K562 (cell line): Measurements from ENCODE around the gene PHC1. TPM values are rescaled to one million over a fixed set of nuclear protein-coding genes. Genes with fewer than 3 reads are reported as not detected.

Experiments used
- ATAC-seq: fragments of 200-7000 bp; cut with Tn5 transposase; 3 replicates; pipeline ENCODE4 v1.9.1; 2020; ENCODE audit warnings: moderate library complexity
- BruUV-seq: library from RNA; stranded (reverse); fragments of 400-500 nt; replicated peaks from 2 replicates; lab custom pipeline; 2021; lab: Mats Ljungman, UMichigan
- CTCF ChIA-PET: fragments of 300-600 bp; formaldehyde crosslinking; extraction: SDS; loops from one replicate; lab custom pipeline; 2021; ENCODE audit warnings: low intra/inter-chr PET ratio; lab: Yijun Ruan, JAX
- POLR2A ChIA-PET: fragments of 300-600, 350-650 bp; sonication (Branson Sonifier 250); formaldehyde crosslinking; extraction: SDS; loops from one replicate; lab custom pipeline; 2021; ENCODE audit warnings: antibody characterized with exemption, inconsistent platforms; lab: Yijun Ruan, JAX
- DNase-seq, 4 experiments: peaks; one replicate each; pipeline versions ENCODE4 v3.0.0 to v3.0.0-alpha.2; 2011 to 2018; ENCODE audit warnings: low spot score in 3 of 4, mixed read lengths in 3 of 4; ENCODE audit errors: extremely low read depth in 1 of 4
- FAIRE-seq: peaks from 2 replicates; lab custom pipeline; 2011; peaks lifted over from hg19 to GRCh38; lab: Jason Lieb, UNC
- H2AFZ ChIP-seq: 2 replicates; pipeline ENCODE4 v1.6.0; 2011; ENCODE audit warnings: low read depth, low read length, control low read depth, inconsistent platforms
- H3K27ac ChIP-seq: fragments of 200-600 bp; 3 replicates; pipeline ENCODE4 v1.8.0; 2011; ENCODE audit warnings: low read depth, mild to moderate bottlenecking, control low read depth, inconsistent platforms, low read length, moderate library complexity, mixed read lengths; ENCODE audit errors: extremely low read depth
- H3K27me3 ChIP-seq, 2 experiments: fragments of 300-600 bp in 1 of 2; 2 replicates in 1 of 2; 3 replicates in 1 of 2; pipeline versions ENCODE4 v1.6.0 to v1.8.0; 2011; ENCODE audit warnings: inconsistent platforms in 2 of 2, low read length in 2 of 2, mild to moderate bottlenecking in 1 of 2, mixed read lengths in 1 of 2, moderate library complexity in 1 of 2; ENCODE audit not compliant: control insufficient read depth in 2 of 2, insufficient read depth in 2 of 2
- H3K36me3 ChIP-seq: fragments of 300-600 bp; 3 replicates; pipeline ENCODE4 v1.8.0; 2011; ENCODE audit warnings: mild to moderate bottlenecking, low read length, inconsistent platforms; ENCODE audit not compliant: control insufficient read depth, insufficient read depth
- H3K4me1 ChIP-seq, 2 experiments: fragments of 200-600 bp in 1 of 2; replicated peaks in 1 of 2; 2 replicates in 1 of 2; 3 replicates in 1 of 2; pipeline versions ENCODE4 v1.5.1 to v1.8.0; 2011; ENCODE audit warnings: inconsistent platforms in 2 of 2, low read length in 2 of 2, mild to moderate bottlenecking in 1 of 2, mixed read lengths in 1 of 2, moderate library complexity in 1 of 2; ENCODE audit not compliant: control insufficient read depth in 2 of 2, insufficient read depth in 2 of 2
- H3K4me2 ChIP-seq: 2 replicates; pipeline ENCODE4 v1.6.1; 2011; ENCODE audit warnings: low read length, control low read depth, inconsistent platforms, mixed read lengths; ENCODE audit not compliant: insufficient read depth
- H3K4me3 ChIP-seq: fragments of 200-600 bp; sonication (generic), shearing (Covaris generic); 2 replicates; pipeline ENCODE4 v1.5.1; 2016; ENCODE audit warnings: control low read depth, inconsistent platforms
- H3K79me2 ChIP-seq: fragments of 200-600 bp; 3 replicates; pipeline ENCODE4 v1.8.0; 2011; ENCODE audit warnings: low read length, inconsistent platforms; ENCODE audit not compliant: control insufficient read depth, insufficient read depth
- H3K9ac ChIP-seq, 2 experiments: 2 replicates each; pipeline versions ENCODE4 v1.6.0 to v1.6.1; 2011; ENCODE audit warnings: low read depth in 2 of 2, low read length in 2 of 2, control low read depth in 1 of 2, inconsistent platforms in 1 of 2, mild to moderate bottlenecking in 1 of 2, mixed read lengths in 1 of 2; ENCODE audit not compliant: insufficient read depth in 1 of 2
- H3K9me1 ChIP-seq: one replicate; pipeline ENCODE4 v1.6.0; 2011; ENCODE audit warnings: inconsistent platforms, mild to moderate bottlenecking, low read length, moderate library complexity; ENCODE audit not compliant: control insufficient read depth, insufficient read depth
- H3K9me3 ChIP-seq: replicated peaks from 2 replicates; pipeline ENCODE4 v1.5.1; 2011; ENCODE audit warnings: low read depth, low read length, inconsistent platforms; ENCODE audit not compliant: control insufficient read depth, insufficient read depth
- H4K20me1 ChIP-seq: replicated peaks from 2 replicates; pipeline ENCODE4 v1.6.1; 2011; ENCODE audit warnings: low read length, inconsistent platforms, mixed read lengths; ENCODE audit not compliant: control insufficient read depth, insufficient read depth
- ELF1 ChIP-seq: fragments of 200-800 bp; sonication (Bioruptor generic); IDR thresholded peaks from 2 replicates; pipeline ENCODE4 v1.6.1; 2016; ENCODE audit warnings: missing genetic modification characterization, missing compliant biosample characterization
- HDAC2 ChIP-seq: fragments of 450-650 bp; IDR thresholded peaks from 2 replicates; pipeline ENCODE4 v1.6.1; 2016; ENCODE audit warnings: mild to moderate bottlenecking
- KLF13 ChIP-seq: fragments of 450-650 bp; IDR thresholded peaks from 2 replicates; pipeline ENCODE4 v1.6.1; 2016; ENCODE audit warnings: missing genetic modification characterization, low read depth, mild to moderate bottlenecking, missing compliant biosample characterization, moderate library complexity, borderline replicate concordance
- RFX1 ChIP-seq: fragments of 450-650 bp; IDR thresholded peaks from 2 replicates; pipeline ENCODE4 v1.6.1; 2016; ENCODE audit warnings: mild to moderate bottlenecking, moderate library complexity
- SMARCB1 ChIP-seq: IDR thresholded peaks from 2 replicates; pipeline ENCODE4 v1.6.1; 2011; ENCODE audit warnings: improper control_type of control experiment, low read depth; ENCODE audit not compliant: insufficient read length
- XRCC3 ChIP-seq: fragments of 450-650 bp; IDR thresholded peaks from 2 replicates; pipeline ENCODE4 v1.6.1; 2017; ENCODE audit warnings: mild to moderate bottlenecking, moderate library complexity
- ZNF830 ChIP-seq: fragments of 250-450 bp; sonication (Bioruptor Pico); IDR thresholded peaks from 2 replicates; pipeline ENCODE4 v1.5.0; 2021; ENCODE audit warnings: mild to moderate bottlenecking
- WGBS: fragments of 100-300 bp; shearing (Covaris generic); methylation state at CpG from one replicate; pipeline ENCODE4 v1.1.6; 2016; ENCODE audit warnings: low coverage, mixed read lengths; ENCODE audit not compliant: insufficient coverage; ENCODE audit errors: missing lambda C conversion rate; 5-methylcytosine and 5-hydroxymethylcytosine counted together
- in situ Hi-C: fragments of 300-500 bp; cut with MboI; formaldehyde crosslinking; loops from 4 replicates; pipeline ENCODE4 v1.15.0; 2018; ENCODE audit warnings: inconsistent platforms, mixed read lengths
- intact Hi-C: fragments of 100-400 bp; cut with micrococcal nuclease; formaldehyde crosslinking; loops from 2 replicates; pipeline ENCODE4 v1.14.2; 2022
- polyA plus RNA-seq, 8 experiments: library from polyadenylated mRNA; depleted of rRNA in 4 of 8; stranded (reverse) in 5 of 8; unstranded in 3 of 8; fragments of >200 nt; fragmentation: Nextera tagmentation in 2 of 8; fragmentation: Illumina TruSeq in 1 of 8; extraction: Ambion mirVana in 2 of 8; extraction: Trizol in 1 of 8; gene quantifications; 2 replicates each; pipeline versions ENCODE4 v1.2.1 to v1.2.3, GENCODE V29; 2011 to 2014; ENCODE audit warnings: inconsistent platforms in 1 of 8, missing spikeins in 1 of 8
- total RNA-seq, 7 experiments: library from RNA; depleted of rRNA in 6 of 7; stranded (reverse); fragments of >200 nt in 6 of 7; fragmentation: Illumina TruSeq in 2 of 7; extraction: Trizol in 2 of 7; gene quantifications; 2 replicates each; pipeline versions ENCODE4 v1.2.1 to v1.2.3, GENCODE V29; 2011 to 2021; ENCODE audit warnings: low replicate concordance in 1 of 7

The PHC1 gene
- total and polyA plus RNA-seq, 9 of the 15 experiments (the other 6 are each of a cell fraction or from before 2014, with no cell fraction given), result 1.9 to 13.7 (median 6.9) TPM

- BruUV-seq, result no TSS peak
- CTCF ChIA-PET, result no interaction called here
- intact Hi-C loops, result no loop called here
- WGBS, result 10% methylated on average over 1 of the region's 1 CpG
- H3K79me2 ChIP-seq, result no peaks in the 10 kb centered on the region
- no peaks in the 10 kb centered on the region for H3K9me3 ChIP-seq
- H3K9me1 ChIP-seq, result no peaks in the 10 kb centered on the region
- POLR2A ChIA-PET, result no interaction called here
- H4K20me1 ChIP-seq, result no peaks in the 10 kb centered on the region
- H3K27ac ChIP-seq, result no peak overlapping the region
- H2AFZ ChIP-seq, result no peak overlapping the region
- H3K4me3 ChIP-seq, result no peak overlapping the region
- no peak for DNase-seq
- H3K36me3 ChIP-seq, result no peaks in the 10 kb centered on the region
- no peaks in the 10 kb centered on the region; a peak in 1 of 5 replicates for H3K27me3 ChIP-seq
- H3K9ac ChIP-seq, result no peak overlapping the region
- in situ Hi-C loops, result no loop called here
- no peak overlapping the region for H3K4me2 ChIP-seq
- H3K4me1 ChIP-seq, result no peaks in the 10 kb centered on the region; a peak in 2 of 5 replicates
- FAIRE-seq, result no peak
- no peak for ATAC-seq
- TF ChIP-seq SMARCB1 (no peak), KLF13 (no peak)
- TF ChIP-seq, all 486 proteins: peak for 0
These were observed 73.4 kb downstream of the PHC1 start for GRCh38 chr12:8987685-8988084.

- CTCF ChIA-PET, result no interaction called here
- no TSS peak for BruUV-seq
- H2AFZ ChIP-seq, result no peak within 1 kb of the TSS
- H3K36me3 ChIP-seq, result no peaks in the 10 kb centered on the region
- no peaks in the 10 kb centered on the region; a peak in 1 of 5 replicates for H3K27me3 ChIP-seq
- no peak within 1 kb of the TSS for H3K27ac ChIP-seq
- no peaks in the 10 kb centered on the region; a peak in 1 of 5 replicates for H3K4me1 ChIP-seq
- H3K9ac ChIP-seq, result no peak within 1 kb of the TSS
- H4K20me1 ChIP-seq, result no peaks in the 10 kb centered on the region
- WGBS, result 39% methylated on average over 2 of the region's 2 CpGs
- no peaks in the 10 kb centered on the region for H3K9me3 ChIP-seq
- in situ Hi-C loops (no loop called here), intact Hi-C loops (no loop called here)
- TF ChIP-seq RFX1, result peak; percentile 24; the same call in 1 of the 2 replicates
- no peak for TF ChIP-seq XRCC3
- no peak for TF ChIP-seq HDAC2
- no peak for TF ChIP-seq ZNF830 (CRISPR knock-in tag)
- no peak for TF ChIP-seq ELF1 (tag)
- H3K4me2 ChIP-seq, result no peak within 1 kb of the TSS
- no peak within 1 kb of the TSS for H3K4me3 ChIP-seq
- POLR2A ChIA-PET, result no interaction called here
- no peak for DNase-seq
- no peaks in the 10 kb centered on the region for H3K9me1 ChIP-seq
- no peak for ATAC-seq
- H3K79me2 ChIP-seq, result no peaks in the 10 kb centered on the region
- no peak for FAIRE-seq
These were observed 75.1 kb downstream of the PHC1 start, which contains the start of gene KLRG1 for GRCh38 chr12:8989413-8989812. Gene KLRG1, plus strand, starts transcription at chr12:8989546. Its CDS starts 90 bp downstream, at chr12:8989636.

Other genes with a start within 250 kb of the PHC1 start
- gene RIMKLB, start 216.5 kb upstream of the PHC1 start, total RNA-seq (2014; rRNA removed), result 13.6 and 17.2 TPM in 2 replicates
- gene RIMKLB, start 216.5 kb upstream of the PHC1 start, total RNA-seq (2014; rRNA removed; fragmentation: Illumina TruSeq; extraction: Trizol), result 19.8 and 24.5 TPM in 2 replicates
- 17.9 and 22.8 TPM in 2 replicates for gene RIMKLB, start 216.5 kb upstream of the PHC1 start, total RNA-seq (2015; rRNA removed; fragmentation: Illumina TruSeq; extraction: Trizol)
- 13.8 and 17.0 TPM in 2 replicates for gene RIMKLB, start 216.5 kb upstream of the PHC1 start, total RNA-seq (2021)
- 19.5 and 21.8 TPM in 2 replicates for gene RIMKLB, start 216.5 kb upstream of the PHC1 start, polyA plus RNA-seq (2011; rRNA removed)
- gene RIMKLB, start 216.5 kb upstream of the PHC1 start, polyA plus RNA-seq (2014; fragmentation: Illumina TruSeq; extraction: Trizol), result 15.5 and 17.2 TPM in 2 replicates
- gene RIMKLB, start 216.5 kb upstream of the PHC1 start, polyA plus RNA-seq (2014; fragmentation: Nextera tagmentation; extraction: Ambion mirVana), result 1 to 10 TPM; 6.5 to 9.1 TPM
- gene RIMKLB, start 216.5 kb upstream of the PHC1 start, polyA plus RNA-seq (2014; rRNA removed), result 16.4 and 18.3 TPM in 2 replicates
- 0.04 and 0.14 TPM in 2 replicates for gene A2ML1, start 91.9 kb upstream of the PHC1 start, total RNA-seq (2014; rRNA removed)
- gene A2ML1, start 91.9 kb upstream of the PHC1 start, total RNA-seq (2014; rRNA removed; fragmentation: Illumina TruSeq; extraction: Trizol), result 0.11 and 0.26 TPM in 2 replicates
- gene A2ML1, start 91.9 kb upstream of the PHC1 start, total RNA-seq (2015; rRNA removed; fragmentation: Illumina TruSeq; extraction: Trizol), result 0.23 and 0.47 TPM in 2 replicates
- gene A2ML1, start 91.9 kb upstream of the PHC1 start, total RNA-seq (2021), result 0.40 TPM in 1 of 2 replicates, not detected in the other
- gene A2ML1, start 91.9 kb upstream of the PHC1 start, polyA plus RNA-seq (2011; rRNA removed), result 0.01 and 0.04 TPM in 2 replicates
- gene A2ML1, start 91.9 kb upstream of the PHC1 start, polyA plus RNA-seq (2014; fragmentation: Illumina TruSeq; extraction: Trizol), result 0.07 and 0.13 TPM in 2 replicates
- gene A2ML1, start 91.9 kb upstream of the PHC1 start, polyA plus RNA-seq (2014; fragmentation: Nextera tagmentation; extraction: Ambion mirVana), result under 1 TPM; 0.04 to 0.14 TPM
- 0.04 and 0.11 TPM in 2 replicates for gene A2ML1, start 91.9 kb upstream of the PHC1 start, polyA plus RNA-seq (2014; rRNA removed)
- gene M6PR, start 35.1 kb downstream of the PHC1 start, total RNA-seq (2014; rRNA removed), result 134 and 163 TPM in 2 replicates
- 109 and 112 TPM in 2 replicates for gene M6PR, start 35.1 kb downstream of the PHC1 start, total RNA-seq (2014; rRNA removed; fragmentation: Illumina TruSeq; extraction: Trizol)
- gene M6PR, start 35.1 kb downstream of the PHC1 start, total RNA-seq (2015; rRNA removed; fragmentation: Illumina TruSeq; extraction: Trizol), result 150 and 159 TPM in 2 replicates
- 106 and 107 TPM in 2 replicates for gene M6PR, start 35.1 kb downstream of the PHC1 start, total RNA-seq (2021)
- gene M6PR, start 35.1 kb downstream of the PHC1 start, polyA plus RNA-seq (2011; rRNA removed), result 109 and 117 TPM in 2 replicates
- 119 and 129 TPM in 2 replicates for gene M6PR, start 35.1 kb downstream of the PHC1 start, polyA plus RNA-seq (2014; fragmentation: Illumina TruSeq; extraction: Trizol)
- 100 to 1,000 TPM in 1 of 2 experiments, 10 to 100 TPM in 1; 86.8 to 133 TPM for gene M6PR, start 35.1 kb downstream of the PHC1 start, polyA plus RNA-seq (2014; fragmentation: Nextera tagmentation; extraction: Ambion mirVana)
- gene M6PR, start 35.1 kb downstream of the PHC1 start, polyA plus RNA-seq (2014; rRNA removed), result 78.6 and 93.3 TPM in 2 replicates
- 1.2 and 2.0 TPM in 2 replicates for gene KLRG1, start 75.0 kb downstream of the PHC1 start, total RNA-seq (2014; rRNA removed)
- gene KLRG1, start 75.0 kb downstream of the PHC1 start, total RNA-seq (2014; rRNA removed; fragmentation: Illumina TruSeq; extraction: Trizol), result 2.6 and 3.0 TPM in 2 replicates
- 2.0 and 2.1 TPM in 2 replicates for gene KLRG1, start 75.0 kb downstream of the PHC1 start, total RNA-seq (2015; rRNA removed; fragmentation: Illumina TruSeq; extraction: Trizol)
- gene KLRG1, start 75.0 kb downstream of the PHC1 start, total RNA-seq (2021), result 1.4 TPM in 2 replicates
- 2.2 and 3.6 TPM in 2 replicates for gene KLRG1, start 75.0 kb downstream of the PHC1 start, polyA plus RNA-seq (2011; rRNA removed)
- 2.1 and 2.6 TPM in 2 replicates for gene KLRG1, start 75.0 kb downstream of the PHC1 start, polyA plus RNA-seq (2014; fragmentation: Illumina TruSeq; extraction: Trizol)
- 1 to 10 TPM; 4.8 to 7.2 TPM for gene KLRG1, start 75.0 kb downstream of the PHC1 start, polyA plus RNA-seq (2014; fragmentation: Nextera tagmentation; extraction: Ambion mirVana)
- gene KLRG1, start 75.0 kb downstream of the PHC1 start, polyA plus RNA-seq (2014; rRNA removed), result 2.0 and 3.1 TPM in 2 replicates
- gene A2M, start 201.4 kb downstream of the PHC1 start, total RNA-seq (2014; rRNA removed), result not detected in 2 replicates
- gene A2M, start 201.4 kb downstream of the PHC1 start, total RNA-seq (2014; rRNA removed; fragmentation: Illumina TruSeq; extraction: Trizol), result not detected in 2 replicates
- gene A2M, start 201.4 kb downstream of the PHC1 start, total RNA-seq (2015; rRNA removed; fragmentation: Illumina TruSeq; extraction: Trizol), result not detected in 2 replicates
- gene A2M, start 201.4 kb downstream of the PHC1 start, total RNA-seq (2021), result 2.3 and 3.0 TPM in 2 replicates
- gene A2M, start 201.4 kb downstream of the PHC1 start, polyA plus RNA-seq (2011; rRNA removed), result not detected in 2 replicates
- gene A2M, start 201.4 kb downstream of the PHC1 start, polyA plus RNA-seq (2014; fragmentation: Illumina TruSeq; extraction: Trizol), result not detected in 2 replicates
- gene A2M, start 201.4 kb downstream of the PHC1 start, polyA plus RNA-seq (2014; fragmentation: Nextera tagmentation; extraction: Ambion mirVana), result under 1 TPM in 1 of 2 experiments, not detected in 1; 0.08 TPM
- not detected in 2 replicates for gene A2M, start 201.4 kb downstream of the PHC1 start, polyA plus RNA-seq (2014; rRNA removed)